Vagina (tissue), 2 donors: ENCODE measurements around the gene OSGIN1. TPM values are rescaled to one million over a fixed set of nuclear protein-coding genes. Genes with fewer than 3 reads are reported as not detected.
"Not testable (repeated sequence)": the region's sequence is repeated elsewhere in the genome, so short reads cannot be mapped to it uniquely, and the experiment has no call there.

Experiments
- DNase-seq, 2 donors: peaks; one replicate each; pipeline ENCODE4 v3.0.0-alpha.2; 2017; ENCODE audit errors: extremely low spot score in 2 of 2
- H3K27ac ChIP-seq: fragments of 200-600 bp; sonication (generic); one replicate; pipeline ENCODE4 v1.5.1; 2019
- H3K27me3 ChIP-seq: fragments of 200-600 bp; sonication (generic); one replicate; pipeline ENCODE4 v1.5.1; 2019
- H3K36me3 ChIP-seq, 2 donors: fragments of 200-600 bp; sonication (generic); one replicate each; pipeline ENCODE4 v1.5.1; 2017 to 2019
- H3K4me1 ChIP-seq: fragments of 200-600 bp; sonication (generic); one replicate; pipeline ENCODE4 v1.5.1; 2019
- H3K4me3 ChIP-seq, 2 donors: fragments of 200-600 bp; sonication (generic); 1 replicate in 1 of 2; 2 replicates in 1 of 2; pipeline ENCODE4 v1.5.1; 2016 to 2019
- H3K9me3 ChIP-seq: fragments of 200-600 bp; sonication (generic); one replicate; pipeline ENCODE4 v1.5.1; 2019
- CTCF ChIP-seq, 3 experiments: fragments of 450-650 bp in 2 of 3; fragments of 200-600 bp in 1 of 3; sonication (generic) in 1 of 3; IDR thresholded peaks; one replicate each; pipeline ENCODE4 v1.5.1; 2017 to 2019; ENCODE audit warnings: antibody characterized with exemption in 3 of 3, mild to moderate bottlenecking in 2 of 3, moderate library complexity in 2 of 3
- POLR2A ChIP-seq, 2 donors: fragments of 450-650 bp; IDR thresholded peaks; one replicate each; pipeline ENCODE4 v1.6.1; 2017; ENCODE audit warnings: antibody characterized with exemption in 2 of 2, mild to moderate bottlenecking in 2 of 2, moderate library complexity in 2 of 2
- POLR2AphosphoS5 ChIP-seq, 2 donors: sonication (generic); formaldehyde crosslinking; IDR thresholded peaks; one replicate each; pipeline ENCODE4 v1.9.0; 2017; ENCODE audit warnings: antibody characterized with exemption in 2 of 2, mild to moderate bottlenecking in 2 of 2, low read depth in 1 of 2; ENCODE audit not compliant: insufficient read depth in 1 of 2
- intact Hi-C: fragments of 100-400 bp; cut with DNase I; formaldehyde crosslinking; loops from one replicate; pipeline ENCODE4 v1.15.1; 2023
- total RNA-seq: library from RNA; depleted of rRNA; stranded (reverse); fragments of >200 nt; gene quantifications from one replicate; pipeline ENCODE4 v1.2.3, GENCODE V29; 2016

OSGIN1 gene
- total RNA-seq, 1 donor from 2014 or later, result 6.4 TPM

DNA sequence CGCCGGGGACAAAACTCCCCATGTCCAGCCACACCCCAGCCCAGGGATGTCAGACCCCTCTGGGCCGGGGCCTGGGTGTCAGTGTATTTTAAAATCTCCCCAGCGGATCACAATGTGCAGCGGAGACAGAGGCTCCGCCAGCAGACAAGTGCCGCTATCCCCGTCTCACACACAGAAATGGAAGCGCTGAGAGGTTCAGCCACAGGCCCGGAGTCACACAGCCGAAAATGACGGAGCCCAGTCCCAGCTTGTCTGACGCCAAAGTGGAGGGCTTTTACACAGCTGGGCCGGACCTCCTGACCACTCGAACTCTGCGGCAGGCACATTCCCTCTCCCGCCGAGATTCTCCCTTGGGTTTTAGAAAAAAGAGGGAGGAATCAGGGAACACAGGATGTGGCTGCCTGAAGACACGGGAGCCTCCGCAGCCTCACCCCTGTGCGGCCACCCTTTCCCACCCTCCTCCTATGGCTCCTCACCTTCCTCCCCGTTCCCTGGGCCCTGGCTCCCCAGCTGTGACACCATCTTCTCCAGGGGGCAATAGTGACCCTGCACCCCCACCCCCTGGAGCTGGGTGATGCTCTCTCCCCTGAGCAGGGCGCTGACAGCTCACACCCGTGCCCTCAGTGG lies 6.8 kb upstream of the OSGIN1 start:
- DNase-seq, result no peak
- TF ChIP-seq POLR2A (IDR thresholded peaks at IDR 0.05) (no peak), POLR2AphosphoS5 (IDR thresholded peaks at IDR 0.05; ENCODE audit: insufficient read depth in 1 of 2, low read depth in 1 of 2) (no peak), CTCF (IDR thresholded peaks at IDR 0.05) (no peak)
- H3K4me3 ChIP-seq, result no peak overlapping the region
- H3K36me3 ChIP-seq, result no peaks in the 10 kb centered on the region
- H3K27me3 ChIP-seq, result no peaks in the 10 kb centered on the region
- intact Hi-C loops, result no loop called here
- no peaks in the 10 kb centered on the region for H3K4me1 ChIP-seq
- no peak overlapping the region for H3K27ac ChIP-seq
- no peaks in the 10 kb centered on the region for H3K9me3 ChIP-seq

GRCh38 chr16:83946781-83947566 lies 6.1 kb upstream of the OSGIN1 start:
- DNase-seq, result no peak
- Histone ChIP-seq H3K4me1 (no peaks in the 10 kb centered on the region), H3K4me3 (no peak overlapping the region), H3K27me3 (no peaks in the 10 kb centered on the region), H3K27ac (no peak overlapping the region), H3K36me3 (no peaks in the 10 kb centered on the region), H3K9me3 (no peaks in the 10 kb centered on the region)
- intact Hi-C loops, result no loop called here
- TF ChIP-seq POLR2A (IDR thresholded peaks at IDR 0.05), result no peak
- no peak for TF ChIP-seq POLR2AphosphoS5 (IDR thresholded peaks at IDR 0.05; ENCODE audit: insufficient read depth in 1 of 2, low read depth in 1 of 2)
- TF ChIP-seq CTCF (IDR thresholded peaks at IDR 0.05), result no peak

GRCh38 chr16:83947642-83948234 lies 5.3 kb upstream of the OSGIN1 start:
- Histone ChIP-seq H3K4me3 (no peak overlapping the region), H3K9me3 (no peaks in the 10 kb centered on the region), H3K27me3 (no peaks in the 10 kb centered on the region), H3K36me3 (no peaks in the 10 kb centered on the region), H3K27ac (no peak overlapping the region), H3K4me1 (peaks cover 5% of the 10 kb centered on the region)
- intact Hi-C loops, result no loop called here
- TF ChIP-seq POLR2A (IDR thresholded peaks at IDR 0.05) (no peak), CTCF (IDR thresholded peaks at IDR 0.05) (no peak), POLR2AphosphoS5 (IDR thresholded peaks at IDR 0.05; ENCODE audit: insufficient read depth in 1 of 2, low read depth in 1 of 2) (no peak)
- no peak for DNase-seq

DNA sequence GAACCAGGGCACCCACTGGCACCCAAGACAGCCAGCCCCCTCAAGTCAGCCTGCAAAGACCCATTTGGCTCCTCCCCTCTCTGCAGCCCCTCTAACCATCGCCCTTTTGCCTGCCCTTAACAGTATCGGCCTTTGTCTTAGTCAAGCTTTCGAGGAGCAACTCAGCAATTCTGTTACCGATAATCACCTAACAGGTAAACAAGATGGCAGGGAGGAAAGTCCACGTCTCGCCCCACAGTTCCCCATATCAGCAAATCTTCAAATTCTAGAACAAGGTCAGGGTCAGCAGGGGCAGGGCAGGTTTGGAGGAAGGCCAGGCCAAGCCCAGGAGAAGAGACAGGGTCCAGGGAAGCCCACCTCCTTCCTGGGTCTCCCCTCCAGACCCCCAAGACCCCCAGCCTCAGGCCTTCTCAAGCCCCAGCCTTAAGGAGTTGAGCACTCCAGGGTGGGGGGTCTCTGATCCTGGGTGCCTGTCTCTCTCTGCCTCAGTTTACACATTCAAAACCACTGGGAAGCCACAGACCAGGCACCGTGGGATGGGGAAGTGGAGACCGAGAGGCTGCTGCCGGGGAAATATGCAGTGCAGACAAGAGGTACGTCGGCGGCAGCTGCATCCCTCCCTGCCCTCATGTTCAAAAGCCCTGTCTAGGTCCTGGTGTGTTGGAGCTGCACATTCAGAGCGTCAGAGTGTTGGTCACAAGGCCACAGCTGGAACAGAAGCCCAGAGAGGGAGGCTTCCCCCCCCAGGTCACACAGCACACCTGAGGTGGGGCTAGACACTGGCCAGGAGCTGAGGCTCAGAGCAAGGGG lies 3.9 kb upstream of the OSGIN1 start:
- peaks cover 19% of the 10 kb centered on the region for H3K4me1 ChIP-seq
- no peak overlapping the region for H3K27ac ChIP-seq
- intact Hi-C loops, result no loop called here
- H3K36me3 ChIP-seq, result no peaks in the 10 kb centered on the region
- DNase-seq, result no peak
- TF ChIP-seq POLR2A (IDR thresholded peaks at IDR 0.05), result no peak
- no peaks in the 10 kb centered on the region for H3K9me3 ChIP-seq
- H3K4me3 ChIP-seq, result no peak overlapping the region
- no peaks in the 10 kb centered on the region for H3K27me3 ChIP-seq

- Histone ChIP-seq H3K27me3 (no peaks in the 10 kb centered on the region), H3K4me3 (no peak overlapping the region), H3K27ac (no peak overlapping the region), H3K4me1 (peaks cover 24% of the 10 kb centered on the region), H3K9me3 (no peaks in the 10 kb centered on the region), H3K36me3 (no peaks in the 10 kb centered on the region)
- DNase-seq, result no peak
- intact Hi-C loops, result loop anchor here (10.0 kb wide), 1 partner anchor 225 kb away; no protein-coding TSS in a partner anchor
- TF ChIP-seq POLR2AphosphoS5 (IDR thresholded peaks at IDR 0.05; ENCODE audit: insufficient read depth in 1 of 2, low read depth in 1 of 2) (no peak), POLR2A (IDR thresholded peaks at IDR 0.05) (no peak), CTCF (IDR thresholded peaks at IDR 0.05) (no peak)
Measured at GRCh38 chr16:83949724-83950001, 3.4 kb upstream of the OSGIN1 start.

DNA sequence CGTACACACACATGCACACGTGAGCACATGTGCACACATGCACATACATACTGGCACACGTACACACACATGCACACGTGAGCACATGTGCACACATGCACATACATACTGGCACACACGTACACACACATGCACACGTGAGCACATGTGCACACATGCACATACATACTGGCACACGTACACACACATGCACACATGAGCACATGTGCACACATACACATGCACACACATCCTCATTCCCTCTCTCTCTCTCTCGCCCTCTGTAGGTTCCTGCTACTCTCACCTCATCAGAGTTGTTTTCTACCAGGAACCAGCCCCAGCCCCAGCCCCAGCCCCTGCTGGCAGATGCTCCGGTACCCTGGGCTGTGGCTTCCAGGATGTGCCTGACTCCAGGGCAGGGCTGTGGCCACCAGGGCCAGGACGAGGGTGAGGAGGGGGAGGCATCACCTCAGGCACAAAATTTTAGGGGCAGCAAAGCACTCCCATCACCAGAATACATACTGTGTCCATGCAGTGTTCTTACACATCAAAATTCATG lies 2.1 kb upstream of the OSGIN1 start:
- not testable (repeated sequence) for H3K4me3 ChIP-seq, DNase-seq, H3K27ac ChIP-seq, H3K27me3 ChIP-seq, H3K36me3 ChIP-seq, H3K9me3 ChIP-seq
- peaks cover 31% of the 10 kb centered on the region for H3K4me1 ChIP-seq
- intact Hi-C loops, result loop anchor here (10.0 kb wide), 1 partner anchor 224 kb away; no protein-coding TSS in a partner anchor
